GM06990 (cell line): Measurements from ENCODE around the gene RPL22L1.
A peak's percentile ranks its signal among the peaks of the same experiment; 100 is the strongest.

Experiments
- DNase-seq: peaks from one replicate; pipeline ENCODE4 v3.0.0-alpha.2; 2011; ENCODE audit not compliant: insufficient read length; ENCODE audit errors: extremely low read depth
- H3K27me3 ChIP-seq: replicated peaks from 2 replicates; pipeline ENCODE4 v1.6.0; 2011; ENCODE audit warnings: low read length; ENCODE audit not compliant: control insufficient read depth, insufficient read depth
- H3K36me3 ChIP-seq: 2 replicates; pipeline ENCODE4 v1.5.1; 2011; ENCODE audit warnings: low read length; ENCODE audit not compliant: control insufficient read depth, insufficient read depth
- H3K4me3 ChIP-seq: replicated peaks from 2 replicates; pipeline ENCODE4 v1.5.1; 2011; ENCODE audit warnings: low read depth, mild to moderate bottlenecking, control low read depth, low read length
- CTCF ChIP-seq: IDR thresholded peaks from 2 replicates; pipeline ENCODE4 v1.5.1; 2011; ENCODE audit warnings: low read length, control low read depth, mild to moderate bottlenecking, inconsistent platforms; ENCODE audit not compliant: insufficient read depth, poor library complexity, severe bottlenecking

Gene RPL22L1

GRCh38 chr3:170910542-170910941, 40.5 kb upstream of the RPL22L1 start:
- TF ChIP-seq CTCF: no peak
- no peaks in the 10 kb centered on the region for H3K36me3 ChIP-seq
- no peak overlapping the region for H3K4me3 ChIP-seq
- no peaks in the 10 kb centered on the region for H3K27me3 ChIP-seq
- DNase-seq: no peak

- Histone ChIP-seq H3K36me3 (no peaks in the 10 kb centered on the region), H3K27me3 (no peaks in the 10 kb centered on the region), H3K4me3 (no peak overlapping the region)
- no peak for TF ChIP-seq CTCF
- no peak for DNase-seq
These were observed 39.3 kb upstream of the RPL22L1 start for GRCh38 chr3:170909129-170909903.

GRCh38 chr3:170908235-170909116, 38.5 kb upstream of the RPL22L1 start, which contains the start of gene EIF5A2:
TSS of gene EIF5A2 (minus strand) at chr3:170908637. CDS start at chr3:170907806, 831 bp downstream.
- DNase-seq: peak; percentile 83
- TF ChIP-seq CTCF: no peak
- H3K27me3 ChIP-seq: no peaks in the 10 kb centered on the region
- H3K36me3 ChIP-seq: no peaks in the 10 kb centered on the region
- peak within 1 kb of the TSS; percentile 70 for H3K4me3 ChIP-seq

- Histone ChIP-seq H3K4me3 (peak overlapping the region; percentile 70), H3K27me3 (no peaks in the 10 kb centered on the region), H3K36me3 (no peaks in the 10 kb centered on the region)
- TF ChIP-seq CTCF: no peak
- DNase-seq: no peak
These were observed 37.7 kb upstream of the RPL22L1 start for GRCh38 chr3:170907637-170908234.

- DNase-seq: no peak
- H3K4me3 ChIP-seq: no peak overlapping the region
- H3K27me3 ChIP-seq: no peaks in the 10 kb centered on the region
- TF ChIP-seq CTCF: no peak
- no peaks in the 10 kb centered on the region for H3K36me3 ChIP-seq
These were observed 35.9 kb upstream of the RPL22L1 start for GRCh38 chr3:170905862-170906261.
